ENCODE results near the gene SOS2.

Gene SOS2

DNA sequence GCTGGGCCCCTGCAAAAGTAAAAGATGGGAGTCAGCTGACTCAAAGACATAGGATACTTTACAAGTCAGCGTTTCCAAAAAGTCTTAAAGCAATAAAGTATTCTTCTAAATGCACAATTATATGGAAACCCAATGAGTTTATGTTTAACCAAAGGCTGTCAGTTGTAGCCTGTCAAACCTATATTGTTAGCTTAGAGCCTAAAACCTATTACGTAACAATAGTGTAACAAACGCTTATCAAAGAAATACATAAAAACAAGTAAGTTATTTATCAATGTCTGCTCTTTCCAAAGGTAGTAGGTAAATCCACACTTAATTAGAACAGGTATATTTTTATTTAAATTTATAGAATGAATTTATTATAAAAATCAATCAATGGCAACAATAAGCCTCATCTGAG, 15.9 kb upstream of the SOS2 start:
- peaks cover 36% of the 10 kb centered on the region for H3K36me3 ChIP-seq

DNA sequence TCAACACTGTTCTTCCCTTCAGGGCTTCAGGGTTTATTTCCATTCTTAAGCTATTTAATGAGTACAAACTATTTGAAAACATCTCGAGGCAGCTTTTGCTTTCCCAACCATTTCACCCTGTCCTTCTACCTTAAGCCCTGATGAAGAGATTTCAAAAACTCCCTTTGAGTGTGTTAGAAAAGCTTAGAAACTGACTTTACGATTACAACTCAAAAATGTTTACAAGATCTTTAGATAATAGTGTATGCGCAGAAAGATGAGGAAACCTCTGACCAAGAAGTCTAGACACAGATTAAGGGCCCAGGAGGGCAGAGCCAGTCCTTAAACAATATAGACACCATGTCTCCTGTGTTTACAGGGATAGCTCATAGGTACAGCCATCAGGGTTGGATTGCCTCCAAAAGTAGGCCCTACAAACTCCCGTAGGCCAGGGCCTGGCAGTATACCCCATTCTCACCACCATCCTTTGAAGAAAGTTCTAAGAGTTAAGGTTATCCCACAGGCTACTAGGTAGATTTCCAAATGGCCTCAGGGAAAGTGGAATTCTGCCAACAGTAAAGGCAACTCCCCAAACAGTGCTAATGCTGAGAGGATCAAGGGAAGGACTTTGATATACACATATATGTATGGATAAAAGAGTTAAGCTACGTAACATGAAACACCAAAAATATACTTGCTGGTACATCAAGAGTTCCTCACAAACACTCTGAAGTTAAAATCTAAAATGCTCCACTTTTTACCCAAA, 11.4 kb upstream of the SOS2 start:
- DNase-seq: no peak
- Histone ChIP-seq H3K27me3 (ENCODE audit: insufficient read depth, low read depth, severe bottlenecking) (no peaks in the 10 kb centered on the region), H3K9me3 (ENCODE audit: severe bottlenecking) (no peaks in the 10 kb centered on the region), H3K27ac (no peak overlapping the region), H3K36me3 (peaks cover 24% of the 10 kb centered on the region), H3K4me3 (ENCODE audit: low read depth, low read length) (no peak overlapping the region)
- TF ChIP-seq, protein P1, sequence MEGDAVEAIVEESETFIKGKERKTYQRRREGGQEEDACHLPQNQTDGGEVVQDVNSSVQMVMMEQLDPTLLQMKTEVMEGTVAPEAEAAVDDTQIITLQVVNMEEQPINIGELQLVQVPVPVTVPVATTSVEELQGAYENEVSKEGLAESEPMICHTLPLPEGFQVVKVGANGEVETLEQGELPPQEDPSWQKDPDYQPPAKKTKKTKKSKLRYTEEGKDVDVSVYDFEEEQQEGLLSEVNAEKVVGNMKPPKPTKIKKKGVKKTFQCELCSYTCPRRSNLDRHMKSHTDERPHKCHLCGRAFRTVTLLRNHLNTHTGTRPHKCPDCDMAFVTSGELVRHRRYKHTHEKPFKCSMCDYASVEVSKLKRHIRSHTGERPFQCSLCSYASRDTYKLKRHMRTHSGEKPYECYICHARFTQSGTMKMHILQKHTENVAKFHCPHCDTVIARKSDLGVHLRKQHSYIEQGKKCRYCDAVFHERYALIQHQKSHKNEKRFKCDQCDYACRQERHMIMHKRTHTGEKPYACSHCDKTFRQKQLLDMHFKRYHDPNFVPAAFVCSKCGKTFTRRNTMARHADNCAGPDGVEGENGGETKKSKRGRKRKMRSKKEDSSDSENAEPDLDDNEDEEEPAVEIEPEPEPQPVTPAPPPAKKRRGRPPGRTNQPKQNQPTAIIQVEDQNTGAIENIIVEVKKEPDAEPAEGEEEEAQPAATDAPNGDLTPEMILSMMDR (IDR thresholded peaks at IDR 0.05; ENCODE audit: low read depth, low read length): no peak

More for the DNA sequence above, 15.9 kb upstream of the SOS2 start:
- TF ChIP-seq, protein P1 (IDR thresholded peaks at IDR 0.05; ENCODE audit: low read depth, low read length): no peak
- Histone ChIP-seq H3K27ac (no peak overlapping the region), H3K9me3 (ENCODE audit: severe bottlenecking) (no peaks in the 10 kb centered on the region), H3K27me3 (ENCODE audit: insufficient read depth, low read depth, severe bottlenecking) (no peaks in the 10 kb centered on the region), H3K4me3 (ENCODE audit: low read depth, low read length) (no peak overlapping the region)
- no peak for DNase-seq

DNA sequence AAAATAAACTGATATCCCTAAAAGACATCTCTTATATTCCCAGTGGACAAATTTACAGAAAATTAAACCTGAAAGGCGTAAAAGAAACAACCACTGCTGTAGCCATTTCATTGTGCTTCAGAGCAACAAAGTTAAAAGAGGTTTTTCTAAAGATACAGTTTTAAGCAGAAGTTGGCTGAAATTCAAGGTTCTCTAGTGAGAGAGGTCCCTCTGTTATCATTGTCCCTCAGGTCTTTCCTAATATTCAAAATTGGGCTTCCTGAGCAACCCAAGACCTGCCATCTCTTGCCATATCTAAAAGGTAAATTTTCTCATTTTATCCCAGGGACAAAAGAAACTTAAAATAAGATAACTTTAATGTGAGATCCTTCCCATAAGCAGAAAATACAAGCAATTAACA, 10.7 kb upstream of the SOS2 start:
- no peak for DNase-seq
- Histone ChIP-seq H3K9me3 (ENCODE audit: severe bottlenecking) (no peaks in the 10 kb centered on the region), H3K36me3 (peaks cover 21% of the 10 kb centered on the region), H3K27ac (no peak overlapping the region), H3K27me3 (ENCODE audit: insufficient read depth, low read depth, severe bottlenecking) (no peaks in the 10 kb centered on the region), H3K4me3 (ENCODE audit: low read depth, low read length) (no peak overlapping the region)
- TF ChIP-seq, protein P1 (IDR thresholded peaks at IDR 0.05; ENCODE audit: low read depth, low read length): no peak

GRCh38 chr14:50237427-50237826, 6.0 kb upstream of the SOS2 start:
- Histone ChIP-seq H3K27me3 (ENCODE audit: insufficient read depth, low read depth, severe bottlenecking) (no peaks in the 10 kb centered on the region), H3K27ac (no peak overlapping the region), H3K4me3 (ENCODE audit: low read depth, low read length) (no peak overlapping the region), H3K9me3 (ENCODE audit: severe bottlenecking) (no peaks in the 10 kb centered on the region), H3K36me3 (no peaks in the 10 kb centered on the region)
- TF ChIP-seq, protein P1 (IDR thresholded peaks at IDR 0.05; ENCODE audit: low read depth, low read length): no peak
- DNase-seq: no peak

GRCh38 chr14:50233951-50234250, 2.5 kb upstream of the SOS2 start:
- TF ChIP-seq, protein P1 (IDR thresholded peaks at IDR 0.05; ENCODE audit: low read depth, low read length): no peak
- Histone ChIP-seq H3K4me3 (ENCODE audit: low read depth, low read length) (no peak overlapping the region), H3K27ac (no peak overlapping the region), H3K27me3 (ENCODE audit: insufficient read depth, low read depth, severe bottlenecking) (no peaks in the 10 kb centered on the region), H3K36me3 (peaks cover 1% of the 10 kb centered on the region), H3K9me3 (ENCODE audit: severe bottlenecking) (no peaks in the 10 kb centered on the region)
- no peak for DNase-seq

Measured in WERI-Rb-1 (cell line).